Measurements from ENCODE around the gene PCTP.

PCTP gene

GRCh38 chr17:55727920-55728319 is 22.9 kb upstream of the PCTP start:
- DNase-seq (ENCODE audit: low read depth) = no peak

- DNase-seq (ENCODE audit: low read depth) = no peak
These were observed 22.5 kb upstream of the PCTP start for GRCh38 chr17:55728361-55728760.

DNA sequence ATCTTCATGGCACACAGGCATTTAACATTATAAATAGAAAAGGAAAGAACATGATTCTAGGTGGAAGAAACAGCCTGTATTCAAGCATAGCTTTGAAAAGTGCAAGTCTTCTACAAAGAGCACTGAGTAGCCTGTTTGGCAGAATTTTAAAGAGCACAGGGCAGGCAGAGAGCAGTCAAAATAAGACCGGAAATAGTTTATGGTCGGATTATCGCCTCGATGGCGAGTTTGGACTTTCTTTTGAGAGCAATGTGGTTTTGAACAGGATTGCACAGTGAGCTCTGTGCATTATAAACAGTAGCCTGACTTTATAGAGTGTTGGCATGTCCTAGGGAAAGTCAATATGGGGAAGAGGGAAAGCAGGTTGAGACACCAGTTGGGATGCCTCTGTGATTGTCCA is 22.0 kb upstream of the PCTP start:
- no peak for DNase-seq (ENCODE audit: low read depth)

- DNase-seq (ENCODE audit: low read depth) = no peak
These were observed 21.4 kb upstream of the PCTP start for GRCh38 chr17:55729484-55729883.

DNA sequence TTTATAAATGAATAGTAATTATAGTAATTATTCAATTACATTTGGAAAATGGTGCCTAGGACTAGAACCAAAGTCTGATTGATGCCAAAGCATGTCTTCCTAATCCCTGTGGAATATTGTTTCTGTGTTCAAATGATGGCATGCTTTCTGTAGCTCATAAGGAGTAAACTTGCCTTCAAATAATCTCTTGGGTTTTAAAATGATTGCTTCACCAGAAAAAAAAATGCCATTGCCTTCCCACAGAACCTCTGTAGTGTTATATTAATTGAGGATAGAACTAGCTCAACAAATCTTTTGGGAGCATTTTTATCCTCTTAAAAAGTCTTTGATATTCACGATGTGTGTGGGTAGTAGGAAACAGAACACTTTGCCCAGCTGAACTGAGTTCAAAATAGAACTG is 20.5 kb upstream of the PCTP start:
- DNase-seq (ENCODE audit: low read depth) = no peak

GRCh38 chr17:55730808-55731207 is 20.0 kb upstream of the PCTP start:
- no peak for DNase-seq (ENCODE audit: low read depth)

DNA sequence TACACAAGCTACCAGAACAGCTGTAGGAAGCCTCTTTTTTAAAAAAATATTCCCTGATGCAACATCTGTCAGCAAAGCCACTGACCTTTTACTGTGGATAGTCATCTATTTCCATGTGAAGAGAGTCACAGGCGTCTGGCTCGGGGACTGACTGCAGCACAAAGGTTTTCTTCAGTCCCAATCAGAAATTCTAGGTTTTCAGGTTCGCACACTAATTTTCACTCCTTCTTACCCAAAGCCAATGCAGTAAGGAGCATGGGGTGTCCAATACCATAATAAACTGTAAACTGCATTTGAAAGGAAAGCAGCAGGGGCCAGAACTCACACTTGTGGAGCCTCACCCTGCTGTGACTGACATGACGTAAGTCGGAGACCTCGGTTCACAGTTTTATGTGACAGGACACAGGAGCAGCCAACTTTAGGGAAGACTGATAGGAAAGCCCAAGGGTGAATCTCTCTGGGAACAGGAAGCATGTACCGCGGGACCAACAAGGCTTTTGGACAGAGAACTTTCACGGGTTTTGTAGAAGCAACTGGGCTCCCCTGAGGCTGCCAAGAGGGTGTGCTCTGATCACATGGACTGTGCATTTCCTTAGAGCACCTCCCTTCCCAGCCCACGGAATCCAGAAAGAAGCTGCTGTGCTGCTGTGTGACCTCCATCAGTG is 19.1 kb upstream of the PCTP start:
- no peak for DNase-seq (ENCODE audit: low read depth)

DNA sequence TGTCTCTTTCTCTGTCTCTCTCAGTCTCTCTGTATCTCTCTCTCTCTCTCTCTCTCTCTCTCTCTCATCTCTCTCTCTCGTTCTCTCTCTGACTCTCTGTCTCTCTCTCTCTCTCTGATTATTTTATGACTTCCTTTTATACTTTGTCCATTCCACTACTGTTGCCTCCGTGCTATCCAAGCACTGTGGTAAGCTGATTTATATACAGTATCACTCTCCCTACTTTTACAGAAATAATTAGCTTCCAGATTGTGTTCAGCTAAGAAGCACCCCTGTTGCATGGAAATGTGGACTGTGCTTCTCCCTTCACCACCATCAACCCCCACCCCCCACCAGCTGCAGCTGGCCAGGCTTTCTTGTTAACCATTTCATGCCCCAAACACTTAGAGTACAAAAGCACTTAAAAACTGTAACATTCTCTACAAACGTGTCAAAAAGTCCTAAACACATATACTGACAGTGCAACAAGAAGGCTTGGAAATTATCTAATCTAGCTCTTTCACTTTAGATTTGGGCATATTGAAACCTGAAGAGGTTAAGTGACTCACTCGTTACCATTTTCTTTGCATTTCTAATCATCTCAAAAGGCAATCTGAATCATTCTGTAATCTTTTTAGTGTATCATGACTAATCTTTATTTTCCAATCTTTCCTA is 16.6 kb upstream of the PCTP start:
- no peak for DNase-seq (ENCODE audit: low read depth)

GRCh38 chr17:55735731-55736405 is 15.0 kb upstream of the PCTP start:
- DNase-seq (ENCODE audit: low read depth) = no peak

DNA sequence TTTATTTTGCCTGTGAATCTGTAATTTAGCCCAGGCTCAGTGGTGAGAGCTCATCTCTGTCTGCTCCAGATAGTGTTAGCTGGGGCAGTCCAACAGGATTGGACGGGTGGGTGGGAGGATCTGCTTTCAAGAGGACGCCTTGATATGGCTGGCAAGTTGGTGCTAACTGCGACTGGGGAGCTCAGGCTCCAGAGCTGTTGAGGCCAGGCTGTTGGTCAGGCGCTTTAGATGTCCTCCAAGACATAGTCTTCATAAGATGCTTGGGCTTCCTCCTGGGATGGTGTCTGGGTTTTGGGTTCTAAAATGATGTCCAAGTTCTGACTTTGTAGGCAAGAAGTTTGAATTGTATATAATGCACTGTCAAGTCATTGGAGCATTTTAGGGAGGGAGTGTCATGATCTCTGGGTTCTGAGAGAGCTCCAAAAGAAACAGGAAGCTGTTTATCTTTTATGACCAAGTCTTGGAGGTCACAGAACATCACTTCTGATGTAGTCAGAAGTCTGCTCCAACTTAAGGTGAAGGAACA is 12.8 kb upstream of the PCTP start:
- no peak for DNase-seq (ENCODE audit: low read depth)

GRCh38 chr17:55740511-55741355 is 10.1 kb upstream of the PCTP start:
- DNase-seq (ENCODE audit: low read depth) = no peak

DNA sequence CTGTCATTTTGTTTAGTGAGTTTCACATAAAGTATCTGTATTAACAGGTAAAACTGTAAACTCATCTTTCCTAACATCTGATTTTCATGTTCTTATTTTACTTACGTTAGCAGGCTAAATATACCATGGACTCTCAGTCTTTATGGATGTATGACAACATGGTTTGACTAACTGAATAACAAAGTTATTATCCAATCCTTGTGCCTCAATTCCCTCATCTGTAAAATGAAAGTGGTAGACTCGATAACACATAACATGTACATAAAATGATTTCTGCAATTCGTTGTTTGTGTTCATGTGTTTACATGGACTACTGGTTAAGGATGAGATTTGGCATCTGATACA is 9.5 kb upstream of the PCTP start:
- no peak for DNase-seq (ENCODE audit: low read depth)

GRCh38 chr17:55742272-55743102 is 8.4 kb upstream of the PCTP start:
- no peak for DNase-seq (ENCODE audit: low read depth)

- DNase-seq (ENCODE audit: low read depth) = no peak
These were observed 7.7 kb upstream of the PCTP start for GRCh38 chr17:55743103-55743679.

GRCh38 chr17:55745258-55745657 is 5.6 kb upstream of the PCTP start:
- DNase-seq (ENCODE audit: low read depth) = no peak

GRCh38 chr17:55746466-55746865 is 4.4 kb upstream of the PCTP start:
- DNase-seq (ENCODE audit: low read depth) = no peak

DNA sequence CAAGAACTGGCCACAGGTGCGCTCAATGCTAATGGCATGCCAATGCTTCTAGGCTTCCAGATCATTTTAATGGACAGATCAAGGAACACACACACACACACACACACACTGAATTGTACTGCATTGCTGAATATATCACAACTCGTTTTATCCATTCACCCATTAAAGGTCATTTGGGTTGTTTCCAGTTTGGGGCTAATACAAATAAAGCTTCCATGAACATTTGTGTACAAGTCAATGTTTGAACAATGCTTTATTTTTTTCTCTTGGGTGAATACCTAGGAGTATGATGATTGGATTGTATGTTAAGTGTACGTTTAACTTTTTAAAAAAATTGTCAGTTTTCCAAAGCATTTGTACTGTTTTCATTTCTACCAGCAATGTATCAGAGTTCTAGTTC is 3.6 kb upstream of the PCTP start:
- DNase-seq (ENCODE audit: low read depth) = no peak

DNA sequence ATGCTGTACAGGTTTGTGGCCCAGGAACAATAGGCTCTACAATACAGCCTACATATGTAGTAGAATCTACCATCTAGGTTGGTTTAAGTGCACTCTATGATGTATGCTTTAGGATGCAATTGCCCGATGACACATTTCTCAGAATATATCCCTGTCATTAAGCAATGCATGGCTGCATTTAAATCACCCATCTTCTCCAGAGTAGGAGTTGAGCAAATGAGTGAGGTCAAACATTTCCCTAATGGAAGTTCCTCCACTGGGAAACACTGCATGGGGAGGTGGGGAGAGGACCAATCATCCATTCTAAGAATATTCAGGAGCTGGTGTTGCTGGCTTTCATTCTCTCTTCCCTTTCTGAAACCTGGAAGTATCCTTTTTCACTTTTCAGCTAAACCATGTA is 2.0 kb upstream of the PCTP start:
- DNase-seq (ENCODE audit: low read depth) = no peak

DNA sequence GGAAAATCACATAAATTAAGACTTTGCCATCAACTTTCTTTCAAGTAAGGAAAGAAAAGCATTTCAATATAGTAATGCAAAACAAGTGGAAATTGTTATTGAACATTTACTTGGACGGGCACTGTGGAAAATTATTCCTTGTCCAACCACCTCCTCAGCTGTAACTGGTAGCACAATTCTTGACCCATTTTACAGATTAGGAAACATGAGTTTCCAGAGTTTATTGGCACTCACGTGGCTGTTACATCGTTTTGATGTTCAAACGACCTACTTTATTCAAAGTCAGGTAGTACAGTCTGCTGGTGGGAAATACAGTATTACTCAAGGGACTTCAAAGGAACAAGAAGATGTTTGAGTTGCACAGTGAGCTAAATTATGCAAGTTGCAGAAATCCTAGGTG is 866 bp upstream of the PCTP start:
- no peak for DNase-seq (ENCODE audit: low read depth)

GRCh38 chr17:55751720-55752250 is 934 bp downstream of the PCTP start:
- DNase-seq (ENCODE audit: low read depth) = no peak

DNA sequence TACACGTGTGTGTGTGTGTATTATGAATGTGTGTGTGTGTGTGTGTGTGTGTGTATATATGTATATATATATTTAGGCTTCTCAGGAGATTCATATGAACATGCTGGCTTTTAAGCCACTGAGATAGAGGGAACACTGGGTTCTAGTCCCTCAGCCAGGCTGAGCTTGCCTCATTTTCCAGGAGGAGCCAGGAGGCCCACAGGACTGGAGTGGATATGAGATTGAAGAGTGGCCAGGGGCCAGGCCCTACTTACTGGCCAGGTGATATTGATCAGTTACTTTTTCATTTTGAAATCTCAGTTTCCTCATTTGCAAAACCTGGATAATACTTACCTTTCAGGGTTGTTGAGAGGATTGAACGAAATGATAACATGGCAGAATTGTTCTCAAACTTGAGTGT is 5.8 kb downstream of the PCTP start:
- no peak for DNase-seq (ENCODE audit: low read depth)
